Left lung (tissue), 10 donors: ENCODE measurements around the gene COPG1. TPM values are rescaled to one million over a fixed set of nuclear protein-coding genes. Genes with fewer than 3 reads are reported as not detected.

Experiments used
- ATAC-seq: fragments of 200-7000 bp; cut with Tn5 transposase; one replicate; pipeline ENCODE4 v1.9.1; 2020; ENCODE audit warnings: moderate library complexity
- DNase-seq, 4 donors: peaks; one replicate each; pipeline ENCODE4 v3.0.0-alpha.2; 2013 to 2020
- H3K27ac ChIP-seq, 2 donors: fragments of 200-600 bp; sonication (generic) in 1 of 2; one replicate each; pipeline versions ENCODE4 v1.5.0 to v1.8.0; 2020 to 2021
- H3K27me3 ChIP-seq, 2 donors: fragments of 200-600 bp; sonication (generic) in 1 of 2; one replicate each; pipeline versions ENCODE4 v1.5.0 to v1.8.0; 2020 to 2021
- H3K36me3 ChIP-seq, 2 donors: fragments of 200-600 bp; sonication (generic) in 1 of 2; one replicate each; pipeline versions ENCODE4 v1.5.0 to v1.8.0; 2020 to 2021
- H3K4me1 ChIP-seq, 2 donors: fragments of 200-600 bp; one replicate each; pipeline ENCODE4 v1.8.0; 2021
- H3K4me3 ChIP-seq, 2 donors: fragments of 200-600 bp; sonication (generic) in 1 of 2; one replicate each; pipeline versions ENCODE4 v1.5.0 to v1.8.0; 2020 to 2021; ENCODE audit warnings: mild to moderate bottlenecking in 1 of 2
- H3K9me3 ChIP-seq, 2 donors: fragments of 200-600 bp; sonication (generic) in 1 of 2; one replicate each; pipeline versions ENCODE4 v1.5.0 to v1.8.0; 2020 to 2021
- intact Hi-C, 2 donors: fragments of 100-400 bp; cut with DNase I; formaldehyde crosslinking; loops; one replicate each; pipeline versions ENCODE4 v1.11.2 to v1.14.2; 2022
- polyA plus RNA-seq, 6 donors: library from polyadenylated mRNA; unstranded; fragments of 120-200 nt; gene quantifications; one replicate each; pipeline ENCODE4 v1.2.1, GENCODE V29; 2013; ENCODE audit not compliant: insufficient read length in 6 of 6
- total RNA-seq, 2 donors: library from RNA; stranded (reverse); fragmentation: NEBNext Ultra II Directional; extraction: Animal tissue kit (Norgen Biotek cat#: 25700); gene quantifications; one replicate each; pipeline ENCODE4 v1.2.1, GENCODE V29; 2021
- TF ChIP-seq, protein P1 (sequence below), 2 donors: fragments of 200-600 bp; sonication (generic) in 1 of 2; IDR thresholded peaks; one replicate each; pipeline versions ENCODE4 v1.5.0 to v1.8.0; 2021; ENCODE audit warnings: antibody characterized with exemption in 2 of 2
- donor health status: DM: no; HTN: yes; CAD: no.
- donor health status: DM: no; HTN: no; CAD: no.

COPG1 gene
- total and polyA plus RNA-seq, 8 donors: 138 to 231 (median 163) TPM

DNA sequence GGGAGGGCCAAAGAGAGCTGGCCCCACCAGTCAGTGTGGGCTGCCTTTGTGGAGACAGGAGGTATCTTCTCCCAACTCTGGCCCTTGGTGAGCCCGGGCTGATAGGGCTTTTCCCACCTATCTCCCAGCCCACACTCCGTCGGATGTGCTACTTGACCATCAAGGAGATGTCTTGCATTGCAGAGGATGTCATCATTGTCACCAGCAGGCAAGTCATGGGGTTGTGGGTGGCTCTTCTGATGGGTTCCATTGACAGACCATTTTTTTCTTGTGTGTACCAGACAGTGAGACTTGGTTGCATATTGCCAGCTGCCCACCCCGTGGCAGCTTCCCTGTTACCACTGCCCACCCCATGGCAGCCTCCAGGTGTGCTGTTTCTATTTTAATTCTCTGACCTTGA, 3.3 kb downstream of the COPG1 start:
- Histone ChIP-seq H3K9me3 (no peaks in the 10 kb centered on the region), H3K36me3 (peaks cover 14 to 71% of the 10 kb centered on the region in 2 donors), H3K4me1 (peaks cover 18 to 37% of the 10 kb centered on the region in 2 donors), H3K4me3 (no peak overlapping the region), H3K27me3 (no peaks in the 10 kb centered on the region), H3K27ac (no peak overlapping the region)
- ATAC-seq: no peak
- TF ChIP-seq, protein P1, sequence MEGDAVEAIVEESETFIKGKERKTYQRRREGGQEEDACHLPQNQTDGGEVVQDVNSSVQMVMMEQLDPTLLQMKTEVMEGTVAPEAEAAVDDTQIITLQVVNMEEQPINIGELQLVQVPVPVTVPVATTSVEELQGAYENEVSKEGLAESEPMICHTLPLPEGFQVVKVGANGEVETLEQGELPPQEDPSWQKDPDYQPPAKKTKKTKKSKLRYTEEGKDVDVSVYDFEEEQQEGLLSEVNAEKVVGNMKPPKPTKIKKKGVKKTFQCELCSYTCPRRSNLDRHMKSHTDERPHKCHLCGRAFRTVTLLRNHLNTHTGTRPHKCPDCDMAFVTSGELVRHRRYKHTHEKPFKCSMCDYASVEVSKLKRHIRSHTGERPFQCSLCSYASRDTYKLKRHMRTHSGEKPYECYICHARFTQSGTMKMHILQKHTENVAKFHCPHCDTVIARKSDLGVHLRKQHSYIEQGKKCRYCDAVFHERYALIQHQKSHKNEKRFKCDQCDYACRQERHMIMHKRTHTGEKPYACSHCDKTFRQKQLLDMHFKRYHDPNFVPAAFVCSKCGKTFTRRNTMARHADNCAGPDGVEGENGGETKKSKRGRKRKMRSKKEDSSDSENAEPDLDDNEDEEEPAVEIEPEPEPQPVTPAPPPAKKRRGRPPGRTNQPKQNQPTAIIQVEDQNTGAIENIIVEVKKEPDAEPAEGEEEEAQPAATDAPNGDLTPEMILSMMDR (IDR thresholded peaks at IDR 0.05): no peak
- intact Hi-C loops: no loop called here
- no peak for DNase-seq

DNA sequence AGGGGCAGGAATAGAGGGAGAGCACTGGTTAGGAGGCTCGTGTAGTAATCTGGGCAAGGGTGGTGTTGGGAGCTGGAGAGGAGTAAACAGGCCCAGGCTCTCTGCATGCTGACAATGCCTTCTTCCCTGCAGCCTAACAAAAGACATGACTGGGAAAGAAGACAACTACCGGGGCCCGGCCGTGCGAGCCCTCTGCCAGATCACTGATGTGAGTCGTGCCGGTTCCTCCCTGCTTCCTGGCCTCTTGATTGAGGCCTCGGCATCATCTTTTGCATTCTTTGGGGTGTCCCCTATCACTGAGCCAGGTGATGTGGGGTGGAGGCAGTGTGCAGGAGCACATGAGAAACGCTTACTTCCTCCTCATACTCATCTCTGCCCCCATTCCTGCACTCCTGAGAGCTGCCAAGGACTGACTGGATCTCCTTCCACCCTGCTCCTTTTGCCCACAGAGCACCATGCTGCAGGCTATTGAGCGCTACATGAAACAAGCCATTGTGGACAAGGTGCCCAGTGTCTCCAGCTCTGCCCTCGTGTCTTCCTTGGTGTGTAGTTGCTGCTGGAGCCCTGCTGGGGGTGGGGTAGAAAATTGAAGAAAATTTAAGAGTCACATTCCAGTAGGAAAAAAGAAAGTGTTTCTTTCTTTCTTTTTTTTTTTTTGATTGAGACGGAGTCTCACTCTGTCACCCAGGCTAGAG, 5.3 kb downstream of the COPG1 start:
- Histone ChIP-seq H3K4me3 (no peak overlapping the region), H3K4me1 (peaks cover 9 to 23% of the 10 kb centered on the region in 2 donors), H3K9me3 (no peaks in the 10 kb centered on the region), H3K36me3 (peaks cover 14 to 91% of the 10 kb centered on the region in 2 donors), H3K27me3 (no peaks in the 10 kb centered on the region), H3K27ac (no peak overlapping the region)
- DNase-seq (no peak), ATAC-seq (no peak)
- TF ChIP-seq, protein P1 (IDR thresholded peaks at IDR 0.05): no peak
- intact Hi-C loops: no loop called here

- Histone ChIP-seq H3K4me1 (peaks cover 0 to 10% of the 10 kb centered on the region in 2 donors), H3K36me3 (peaks cover 21 to 100% of the 10 kb centered on the region in 2 donors), H3K27ac (no peak overlapping the region), H3K4me3 (no peak overlapping the region), H3K9me3 (no peaks in the 10 kb centered on the region), H3K27me3 (no peaks in the 10 kb centered on the region)
- TF ChIP-seq, protein P1 (IDR thresholded peaks at IDR 0.05): no peak
- DNase-seq (no peak), ATAC-seq (no peak)
- intact Hi-C loops: no loop called here
These were observed 6.9 kb downstream of the COPG1 start for GRCh38 chr3:129256270-129256669.

GRCh38 chr3:129257609-129258008, 8.2 kb downstream of the COPG1 start:
- H3K27ac ChIP-seq: no peak overlapping the region
- H3K4me1 ChIP-seq: no peaks in the 10 kb centered on the region
- H3K4me3 ChIP-seq: no peak overlapping the region
- intact Hi-C loops: no loop called here
- H3K36me3 ChIP-seq: peaks cover 20 to 100% of the 10 kb centered on the region in 2 donors
- TF ChIP-seq, protein P1 (IDR thresholded peaks at IDR 0.05): no peak
- DNase-seq (no peak), ATAC-seq (peak; percentile 36)
- no peaks in the 10 kb centered on the region for H3K27me3 ChIP-seq
- H3K9me3 ChIP-seq: no peaks in the 10 kb centered on the region

DNA sequence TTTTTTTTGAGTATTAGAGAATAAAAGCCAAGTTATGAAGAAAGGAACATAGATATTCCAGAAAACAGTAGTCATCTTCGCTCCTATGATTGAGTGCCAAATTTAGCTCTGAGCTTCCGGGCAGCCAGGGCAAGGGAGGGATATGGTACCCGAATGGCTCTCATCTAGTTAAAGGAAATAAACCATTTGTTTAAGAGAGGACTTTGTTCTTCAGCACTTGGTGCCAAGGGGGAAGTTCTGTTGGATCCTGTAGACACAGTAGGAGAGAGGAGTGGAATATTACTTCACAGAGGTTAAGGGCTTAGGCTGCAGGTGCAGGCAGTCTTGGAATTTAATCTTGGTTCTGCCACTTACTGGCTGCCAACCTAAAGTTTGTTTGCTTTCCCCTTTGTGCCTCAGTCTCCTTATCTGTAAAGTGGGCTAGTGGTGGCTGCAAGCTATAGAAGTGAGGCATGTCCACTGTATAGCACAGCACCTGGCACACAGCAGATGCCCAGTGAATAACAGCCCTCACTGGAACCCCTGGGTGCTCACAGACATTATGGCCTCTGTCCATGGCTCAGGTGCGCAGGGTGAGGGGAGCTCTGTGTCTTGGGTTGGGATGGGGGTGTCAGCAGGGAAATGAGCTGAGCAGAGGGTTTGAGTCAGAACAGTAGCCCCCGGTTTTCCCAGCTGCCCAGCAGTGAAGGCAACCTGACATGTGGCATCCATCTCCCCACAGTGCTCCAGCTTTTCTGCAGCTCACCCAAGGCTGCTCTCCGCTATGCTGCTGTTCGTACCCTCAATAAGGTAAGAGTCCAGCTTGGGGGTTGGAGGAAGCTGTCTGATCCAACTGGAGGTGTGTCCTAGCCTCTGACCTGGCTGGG, 10.4 kb downstream of the COPG1 start:
- DNase-seq (no peak), ATAC-seq (no peak)
- intact Hi-C loops: no loop called here
- Histone ChIP-seq H3K4me3 (no peak overlapping the region), H3K27me3 (no peaks in the 10 kb centered on the region), H3K9me3 (no peaks in the 10 kb centered on the region), H3K27ac (no peak overlapping the region), H3K4me1 (no peaks in the 10 kb centered on the region), H3K36me3 (peaks cover 14 to 100% of the 10 kb centered on the region in 2 donors)
- TF ChIP-seq, protein P1 (IDR thresholded peaks at IDR 0.05): no peak
